HG02763 (cell line): Measurements from ENCODE around the gene MAP7.
"Not testable (repeated sequence)": the region's sequence is repeated elsewhere in the genome, so short reads cannot be mapped to it uniquely, and the experiment has no call there.

Experiments used
- ATAC-seq: cut with Tn5 transposase; IDR thresholded peaks from one replicate; pipeline ENCODE4 v1.9.1; 2021; ENCODE audit warnings: mild to moderate bottlenecking, moderate library complexity; ENCODE audit not compliant: unreplicated experiment

Gene MAP7

DNA sequence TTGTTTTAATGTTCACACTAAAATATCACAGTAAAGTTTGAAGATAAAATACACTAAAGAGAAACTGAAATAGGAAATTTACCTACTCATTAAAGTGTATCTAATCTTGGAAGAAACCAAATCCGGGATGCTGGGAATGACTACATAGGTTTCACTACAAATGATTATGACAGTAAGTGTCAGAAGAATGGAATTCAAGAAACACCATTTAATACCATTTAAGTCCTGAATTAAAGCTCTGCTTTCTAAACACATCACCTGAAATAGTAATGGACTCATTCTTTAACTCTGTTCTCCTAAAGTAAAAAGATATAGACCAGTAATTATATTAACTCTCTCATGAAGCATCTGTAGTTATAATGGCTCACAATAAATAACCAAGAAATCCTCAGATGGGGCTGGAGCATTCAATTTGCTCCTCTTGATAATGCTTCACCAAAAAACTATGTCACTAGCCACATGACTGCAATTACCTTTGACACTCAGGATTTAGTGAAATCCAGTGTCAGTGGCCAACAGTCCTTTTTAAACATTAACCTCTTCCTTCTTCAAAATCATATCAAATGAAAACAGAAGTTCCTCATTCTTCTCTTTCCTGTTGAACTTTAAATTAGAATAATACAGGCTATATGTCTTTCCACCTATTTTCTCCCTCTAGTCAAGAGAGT lies 41.4 kb downstream of the MAP7 start:
- ATAC-seq: no peak

- ATAC-seq: no peak
These were observed 44.0 kb downstream of the MAP7 start for GRCh38 chr6:136506124-136506799.

DNA sequence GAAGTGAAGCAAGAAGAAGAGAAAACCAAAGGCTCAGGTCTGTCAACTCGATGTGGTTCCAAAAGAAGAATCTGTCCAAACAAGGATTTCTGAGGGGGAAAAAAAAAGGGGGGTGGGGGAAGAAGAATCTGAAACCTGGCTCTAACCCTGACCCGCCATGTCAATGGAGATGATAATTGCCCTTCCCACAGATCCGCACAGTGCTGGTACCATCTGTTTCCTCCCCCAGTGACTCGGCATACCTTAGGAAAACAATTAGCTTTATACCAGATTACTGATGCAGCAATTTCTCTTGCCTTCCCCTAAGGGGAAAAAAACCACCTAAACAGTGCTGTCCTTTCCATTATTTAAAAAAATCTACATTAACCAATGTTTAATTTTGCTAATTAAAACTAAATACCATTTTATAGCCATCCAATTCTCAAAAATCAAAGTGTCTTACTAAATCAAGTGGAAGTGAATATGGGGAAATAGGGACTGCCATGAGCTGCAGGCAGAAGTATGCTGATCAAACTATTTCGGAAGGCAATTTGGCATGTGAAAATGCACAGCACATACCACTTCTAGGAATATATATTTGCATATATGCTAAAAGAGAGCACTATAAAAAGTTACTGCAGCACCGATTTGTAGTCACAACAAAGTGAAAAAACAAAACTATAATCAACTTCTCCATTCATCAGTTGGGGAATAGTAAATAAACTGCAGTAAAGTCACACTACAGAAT lies 46.8 kb downstream of the MAP7 start:
- no peak for ATAC-seq

- no peak for ATAC-seq
These were observed 47.4 kb downstream of the MAP7 start for GRCh38 chr6:136502786-136503185.

GRCh38 chr6:136501514-136501913 lies 48.7 kb downstream of the MAP7 start:
- ATAC-seq: no peak

GRCh38 chr6:136501096-136501495 lies 49.1 kb downstream of the MAP7 start:
- ATAC-seq: no peak

GRCh38 chr6:136500414-136500813 lies 49.8 kb downstream of the MAP7 start:
- no peak for ATAC-seq

DNA sequence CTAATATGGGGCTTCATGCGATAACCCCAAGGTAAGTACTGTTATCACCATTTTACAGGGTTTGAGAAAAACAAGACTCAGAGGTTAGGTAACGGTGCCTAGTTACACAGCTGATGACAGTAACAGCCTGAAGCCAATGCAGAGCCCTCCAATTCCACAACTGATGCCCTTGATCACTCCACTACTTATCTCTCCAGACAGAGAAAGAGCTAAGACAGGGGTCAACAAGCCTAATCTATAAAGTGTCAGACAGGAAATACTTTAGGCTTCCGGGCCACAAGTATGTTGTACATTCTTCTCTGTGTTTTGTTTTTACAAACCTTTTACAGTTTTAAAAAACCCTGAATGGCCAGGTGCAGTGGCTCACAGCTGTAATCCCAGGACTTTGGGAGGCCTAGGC lies 50.9 kb downstream of the MAP7 start:
- no peak for ATAC-seq

DNA sequence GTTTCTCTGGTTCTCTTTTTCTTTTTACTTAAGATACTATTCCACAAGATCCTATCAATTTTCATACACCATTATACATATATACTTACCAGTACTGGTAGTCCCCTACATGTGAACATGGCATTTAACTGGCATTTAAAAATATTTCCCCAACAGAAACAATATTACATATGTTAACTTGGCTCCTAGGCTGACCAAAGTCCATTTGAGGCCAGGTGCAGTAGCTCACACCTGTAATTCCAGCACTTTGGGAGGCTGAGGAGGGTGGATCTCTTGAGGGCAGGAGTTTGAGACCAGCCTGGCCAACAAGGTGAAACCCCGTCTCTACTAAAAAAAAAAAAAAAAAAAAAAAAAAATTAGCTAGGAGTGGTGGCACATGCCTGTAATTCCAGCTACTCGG lies 53.8 kb downstream of the MAP7 start:
- not testable (repeated sequence) for ATAC-seq

- ATAC-seq: no peak
These were observed 55.5 kb downstream of the MAP7 start for GRCh38 chr6:136494710-136495109.

GRCh38 chr6:136494059-136494458 lies 56.2 kb downstream of the MAP7 start:
- no peak for ATAC-seq

- ATAC-seq: no peak
These were observed 57.8 kb downstream of the MAP7 start for GRCh38 chr6:136492409-136492808.

DNA sequence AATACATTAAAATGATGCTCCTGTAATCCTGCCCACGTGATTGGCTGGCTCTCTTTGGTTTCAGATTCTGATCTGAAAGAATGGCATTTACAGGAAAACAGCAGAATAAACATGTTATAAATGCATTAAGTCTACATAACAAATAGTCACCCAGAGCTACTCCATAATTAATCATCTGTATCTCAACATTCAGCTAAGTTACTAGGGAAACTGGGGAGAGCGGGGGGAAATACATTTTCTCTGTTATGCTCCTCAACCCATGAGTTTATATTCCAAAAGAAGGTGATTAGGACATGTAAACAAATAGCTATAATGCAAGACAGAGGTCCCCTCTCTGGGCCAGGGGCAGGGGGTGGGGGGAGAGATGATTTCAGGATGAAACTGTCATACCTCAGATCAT lies 58.5 kb downstream of the MAP7 start:
- no peak for ATAC-seq

- ATAC-seq: no peak
These were observed 59.0 kb downstream of the MAP7 start for GRCh38 chr6:136491251-136491650.

GRCh38 chr6:136489689-136490033 lies 60.6 kb downstream of the MAP7 start:
- not testable (repeated sequence) for ATAC-seq

- no peak for ATAC-seq
These were observed 62.3 kb downstream of the MAP7 start for GRCh38 chr6:136487759-136488425.

- no peak for ATAC-seq
These were observed 63.9 kb downstream of the MAP7 start for GRCh38 chr6:136486357-136486756.

GRCh38 chr6:136483906-136484305 lies 66.3 kb downstream of the MAP7 start:
- ATAC-seq: no peak

DNA sequence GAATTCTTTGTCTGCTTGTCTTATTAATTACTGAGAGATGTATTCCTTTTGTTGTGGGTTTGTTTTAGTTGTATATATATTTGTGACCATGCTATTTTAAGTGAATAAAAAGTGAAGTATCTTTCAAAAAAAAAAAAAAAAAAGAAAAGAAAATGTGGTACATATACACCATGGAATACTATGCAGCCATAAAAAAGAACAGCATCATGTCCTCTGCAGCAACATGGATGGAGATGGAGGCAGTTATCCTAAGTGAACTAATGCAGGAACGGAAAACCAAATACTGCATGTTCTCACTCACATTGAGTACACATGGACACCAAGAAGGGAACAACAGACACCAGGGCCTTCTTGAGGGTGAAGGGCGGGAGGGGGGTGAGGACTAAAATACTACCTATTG lies 67.2 kb downstream of the MAP7 start:
- ATAC-seq: not testable (repeated sequence)

GRCh38 chr6:136477548-136477947 lies 72.7 kb downstream of the MAP7 start:
- ATAC-seq: no peak

- ATAC-seq: no peak
These were observed 74.5 kb downstream of the MAP7 start for GRCh38 chr6:136475686-136476085.

DNA sequence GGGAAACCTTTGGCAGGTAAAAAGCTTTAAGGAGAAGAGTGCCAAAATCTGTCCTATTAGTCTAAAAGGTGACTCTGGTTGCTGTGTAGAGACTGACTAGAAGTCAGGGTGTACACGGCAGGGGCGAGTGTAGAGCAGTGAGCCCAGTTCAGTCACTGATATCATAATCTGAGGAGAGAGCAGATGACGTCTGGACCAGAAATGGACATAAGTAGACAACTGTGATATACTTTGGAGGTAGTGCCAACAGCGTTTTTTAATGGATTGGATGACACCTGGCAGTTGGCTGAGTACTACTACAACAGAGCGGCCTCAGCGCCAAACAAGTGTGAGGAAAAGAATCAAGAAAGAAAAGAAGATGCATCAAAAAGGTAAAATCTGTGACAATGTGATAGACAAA lies 76.0 kb downstream of the MAP7 start:
- no peak for ATAC-seq
